GM19468 (cell line): ENCODE measurements around the gene CPEB2.
"Not testable (repeated sequence)": the region's sequence is repeated elsewhere in the genome, so short reads cannot be mapped to it uniquely, and the experiment has no call there.

Experiments used
- ATAC-seq: cut with Tn5 transposase; IDR thresholded peaks from one replicate; pipeline ENCODE4 v1.9.1; 2021; ENCODE audit warnings: mild to moderate bottlenecking, moderate library complexity, moderate number of reproducible peaks; ENCODE audit not compliant: unreplicated experiment; ENCODE audit errors: extremely low read depth

Gene CPEB2

GRCh38 chr4:15042529-15043167 lies 40.4 kb downstream of the CPEB2 start:
- ATAC-seq, result no peak

- ATAC-seq, result no peak
Measured at GRCh38 chr4:15043226-15043625, 40.9 kb downstream of the CPEB2 start.

- no peak for ATAC-seq
Measured at GRCh38 chr4:15043922-15044321, 41.6 kb downstream of the CPEB2 start.

GRCh38 chr4:15054541-15054940 lies 52.3 kb downstream of the CPEB2 start:
- ATAC-seq, result no peak

- ATAC-seq, result no peak
Measured at GRCh38 chr4:15060213-15060612, 57.9 kb downstream of the CPEB2 start.

GRCh38 chr4:15063341-15063740 lies 61.1 kb downstream of the CPEB2 start:
- ATAC-seq, result no peak

- no peak for ATAC-seq
Measured at GRCh38 chr4:15065516-15065915, 63.2 kb downstream of the CPEB2 start.

- no peak for ATAC-seq
Measured at GRCh38 chr4:15066140-15066539, 63.9 kb downstream of the CPEB2 start.

- no peak for ATAC-seq
Measured at GRCh38 chr4:15068298-15068697, 66.0 kb downstream of the CPEB2 start.

- no peak for ATAC-seq
Measured at GRCh38 chr4:15075875-15076274, 73.6 kb downstream of the CPEB2 start.

GRCh38 chr4:15077969-15078368 lies 75.7 kb downstream of the CPEB2 start:
- no peak for ATAC-seq

- no peak for ATAC-seq
Measured at GRCh38 chr4:15078682-15079642, 76.7 kb downstream of the CPEB2 start.

- ATAC-seq, result no peak
Measured at GRCh38 chr4:15084780-15085179, 82.5 kb downstream of the CPEB2 start.

GRCh38 chr4:15085762-15086161 lies 83.5 kb downstream of the CPEB2 start:
- not testable (repeated sequence) for ATAC-seq

- ATAC-seq, result not testable (repeated sequence)
Measured at GRCh38 chr4:15086259-15086658, 84.0 kb downstream of the CPEB2 start.

- no peak for ATAC-seq
Measured at GRCh38 chr4:15088394-15089035, 86.2 kb downstream of the CPEB2 start.

GRCh38 chr4:15089979-15090378 lies 87.7 kb downstream of the CPEB2 start:
- no peak for ATAC-seq

- no peak for ATAC-seq
Measured at GRCh38 chr4:15100380-15100779, 98.1 kb downstream of the CPEB2 start.

- no peak for ATAC-seq
Measured at GRCh38 chr4:15100994-15101695, 98.9 kb downstream of the CPEB2 start.

- ATAC-seq, result no peak
Measured at GRCh38 chr4:15104825-15105224, 102.5 kb downstream of the CPEB2 start.
